IMR-90 (cell line): ENCODE results near the gene UXS1. TPM values are rescaled to one million over a fixed set of nuclear protein-coding genes. Genes with fewer than 3 reads are reported as not detected.

ENCODE experiments used
- ATAC-seq: fragments of 200-7000 bp; cut with Tn5 transposase; 2 replicates; pipeline ENCODE4 v1.9.1; 2020; ENCODE audit warnings: low read depth, mild to moderate bottlenecking, moderate library complexity
- BruUV-seq: library from RNA; stranded (reverse); fragments of 400-500 nt; replicated peaks from 2 replicates; lab custom pipeline; 2021; lab: Mats Ljungman, UMichigan
- CTCF ChIA-PET: fragments of 300-600 bp; formaldehyde crosslinking; extraction: SDS; loops from one replicate; lab custom pipeline; 2021; ENCODE audit warnings: antibody characterized with exemption; lab: Yijun Ruan, JAX
- POLR2A ChIA-PET: fragments of 300-600 bp; sonication (Branson Sonifier 250); formaldehyde crosslinking; loops from one replicate; lab custom pipeline; 2022; ENCODE audit warnings: antibody characterized with exemption; ENCODE audit not compliant: unreplicated experiment; lab: Charles Lee
- DNase-seq: peaks from one replicate; pipeline ENCODE4 v3.0.0; 2013
- H2AFZ ChIP-seq: replicated peaks from 2 replicates; pipeline ENCODE3; 2013; ENCODE audit warnings: low read length, mild to moderate bottlenecking; ENCODE audit not compliant: poor library complexity
- H2AK5ac ChIP-seq: 2 replicates; pipeline ENCODE4 v1.6.1; 2013; ENCODE audit warnings: low read depth, low read length, inconsistent platforms
- H2AK9ac ChIP-seq: replicated peaks from 2 replicates; pipeline ENCODE3; 2013; ENCODE audit warnings: mild to moderate bottlenecking, low read depth, low read length, moderate library complexity; ENCODE audit not compliant: poor library complexity
- H2BK120ac ChIP-seq: 2 replicates; pipeline ENCODE4 v1.6.1; 2013; ENCODE audit warnings: low read depth, low read length, inconsistent platforms
- H2BK15ac ChIP-seq: 3 replicates; pipeline ENCODE4 v1.6.1; 2013; ENCODE audit warnings: low read depth, low read length, inconsistent platforms
- H2BK20ac ChIP-seq: 2 replicates; pipeline ENCODE4 v1.6.1; 2013; ENCODE audit warnings: low read depth, mild to moderate bottlenecking, inconsistent platforms, low read length, moderate library complexity
- H2BK5ac ChIP-seq: 2 replicates; pipeline ENCODE4 v1.6.1; 2013; ENCODE audit warnings: mild to moderate bottlenecking, low read depth, low read length, inconsistent platforms; ENCODE audit not compliant: poor library complexity, severe bottlenecking
- H3K14ac ChIP-seq: replicated peaks from 2 replicates; pipeline ENCODE4 v1.6.1; 2013; ENCODE audit warnings: low read depth, low read length, inconsistent platforms
- H3K18ac ChIP-seq: 2 replicates; pipeline ENCODE4 v1.6.1; 2013; ENCODE audit warnings: low read depth, low read length, control low read depth
- H3K23ac ChIP-seq: 2 replicates; pipeline ENCODE4 v1.6.1; 2013; ENCODE audit warnings: low read depth, low read length, inconsistent platforms
- H3K27ac ChIP-seq: 2 replicates; pipeline ENCODE4 v1.5.1; 2013; ENCODE audit warnings: mild to moderate bottlenecking, control low read depth, low read length; ENCODE audit not compliant: insufficient read depth
- H3K27me3 ChIP-seq: 2 replicates; pipeline ENCODE4 v1.6.1; 2013; ENCODE audit warnings: low read length; ENCODE audit not compliant: control insufficient read depth, insufficient read depth
- H3K36me3 ChIP-seq: 2 replicates; pipeline ENCODE4 v1.6.1; 2013; ENCODE audit warnings: low read length, mixed read lengths; ENCODE audit not compliant: control insufficient read depth, insufficient read depth
- H3K4ac ChIP-seq: 2 replicates; pipeline ENCODE4 v1.6.1; 2013; ENCODE audit warnings: low read depth, low read length, inconsistent platforms
- H3K4me1 ChIP-seq: 2 replicates; pipeline ENCODE4 v1.6.1; 2013; ENCODE audit warnings: low read length, mixed read lengths; ENCODE audit not compliant: control insufficient read depth, insufficient read depth
- H3K4me2 ChIP-seq: 2 replicates; pipeline ENCODE4 v1.6.1; 2013; ENCODE audit warnings: low read depth, mild to moderate bottlenecking, control low read depth, low read length, moderate library complexity
- H3K4me3 ChIP-seq: 2 replicates; pipeline ENCODE4 v1.5.1; 2013; ENCODE audit warnings: low read depth, mild to moderate bottlenecking, control low read depth, low read length, moderate library complexity; ENCODE audit not compliant: insufficient read depth
- H3K56ac ChIP-seq: 2 replicates; pipeline ENCODE4 v1.6.1; 2013; ENCODE audit warnings: low read length, inconsistent platforms; ENCODE audit not compliant: insufficient read depth; ENCODE audit errors: extremely low read depth
- H3K79me1 ChIP-seq, 2 experiments: 2 replicates each; pipeline ENCODE4 v1.6.1; 2013; ENCODE audit warnings: low read length in 2 of 2, inconsistent platforms in 1 of 2, low read depth in 1 of 2
- H3K9ac ChIP-seq: 2 replicates; pipeline ENCODE4 v1.6.1; 2013; ENCODE audit warnings: low read depth, low read length, control low read depth
- H3K9me1 ChIP-seq: 2 replicates; pipeline ENCODE4 v1.6.1; 2013; ENCODE audit warnings: low read length, inconsistent platforms; ENCODE audit not compliant: insufficient read depth
- H3K9me3 ChIP-seq: 2 replicates; pipeline ENCODE4 v1.6.1; 2013; ENCODE audit warnings: low read length; ENCODE audit not compliant: control insufficient read depth, insufficient read depth
- H4K20me1 ChIP-seq: 2 replicates; pipeline ENCODE4 v1.6.1; 2013; ENCODE audit warnings: low read length, inconsistent platforms; ENCODE audit not compliant: insufficient read depth
- H4K5ac ChIP-seq: 2 replicates; pipeline ENCODE4 v1.6.1; 2013; ENCODE audit warnings: mild to moderate bottlenecking, low read depth, low read length, control low read depth
- H4K8ac ChIP-seq, 2 experiments: 2 replicates each; pipeline ENCODE4 v1.6.1; 2013; ENCODE audit warnings: low read depth in 2 of 2, low read length in 2 of 2, control low read depth in 1 of 2, inconsistent platforms in 1 of 2
- H4K91ac ChIP-seq: 2 replicates; pipeline ENCODE4 v1.6.1; 2013; ENCODE audit warnings: low read depth, low read length, inconsistent platforms; ENCODE audit not compliant: insufficient read depth
- BHLHE40 ChIP-seq: fragments of 150-350 bp; IDR thresholded peaks from 2 replicates; pipeline ENCODE4 v1.6.1; 2016; ENCODE audit warnings: mild to moderate bottlenecking, low read depth, low read length
- CEBPB ChIP-seq: IDR thresholded peaks from 2 replicates; pipeline ENCODE4 v1.6.1; 2012; ENCODE audit warnings: low read depth, low read length, improper control_type of control experiment
- CHD1 ChIP-seq: IDR thresholded peaks from 2 replicates; pipeline ENCODE4 v1.6.1; 2012; ENCODE audit warnings: low read depth, low read length, improper control_type of control experiment
- ELK1 ChIP-seq: fragments of 150-350 bp; IDR thresholded peaks from 2 replicates; pipeline ENCODE4 v1.6.1; 2016; ENCODE audit warnings: low read depth, mild to moderate bottlenecking, low read length, moderate library complexity, borderline replicate concordance
- FOS ChIP-seq: fragments of 150-350 bp; IDR thresholded peaks from 2 replicates; pipeline ENCODE4 v1.6.1; 2016; ENCODE audit warnings: low read depth, low read length
- MAFK ChIP-seq: IDR thresholded peaks from 2 replicates; pipeline ENCODE4 v1.6.1; 2012; ENCODE audit warnings: low read depth, low read length, improper control_type of control experiment
- POLR2A ChIP-seq: IDR thresholded peaks from 2 replicates; pipeline ENCODE4 v1.6.1; 2012; ENCODE audit warnings: mild to moderate bottlenecking, low read depth, low read length
- RAD21 ChIP-seq: IDR thresholded peaks from 2 replicates; pipeline ENCODE4 v1.6.1; 2012; ENCODE audit warnings: low read length, improper control_type of control experiment
- SMC3 ChIP-seq: fragments of 150-350 bp; IDR thresholded peaks from 2 replicates; pipeline ENCODE4 v1.6.1; 2016; ENCODE audit warnings: low read depth, mild to moderate bottlenecking, antibody characterized with exemption, low read length, moderate library complexity
- USF2 ChIP-seq: fragments of 150-350 bp; IDR thresholded peaks from 2 replicates; pipeline ENCODE4 v1.6.1; 2017; ENCODE audit warnings: mild to moderate bottlenecking, antibody characterized with exemption, low read length, low read depth
- WGBS, 2 experiments: methylation state at CpG; one replicate each; pipeline versions ENCODE4 v1.1.5 to v1.1.7; 2013; ENCODE audit warnings: missing lambda C conversion rate in 2 of 2; ENCODE audit not compliant: insufficient read length in 1 of 2; ENCODE audit errors: extremely low coverage in 2 of 2; 5-methylcytosine and 5-hydroxymethylcytosine counted together
- dilution Hi-C: fragments of 300-500 bp; cut with HindIII; formaldehyde crosslinking; loops from one replicate; pipeline ENCODE4 v1.14.3; 2018; ENCODE audit warnings: low sequenced_read_pairs; ENCODE audit not compliant: unreplicated experiment
- in situ Hi-C: fragments of 300-500 bp; cut with MboI; formaldehyde crosslinking; loops from 3 replicates; pipeline ENCODE4 v1.14.3; 2019; ENCODE audit warnings: low sequenced_read_pairs, inconsistent platforms, mixed read lengths
- intact Hi-C: fragments of 100-400 bp; cut with micrococcal nuclease; formaldehyde crosslinking; loops from 2 replicates; pipeline ENCODE4 v1.10.0; 2022
- polyA plus RNA-seq, 3 experiments: library from polyadenylated mRNA; depleted of rRNA; stranded (reverse); fragments of >200 nt; gene quantifications; 2 replicates each; pipeline ENCODE4 v1.2.3, GENCODE V29; 2012; ENCODE audit warnings: low replicate concordance in 1 of 3
- total RNA-seq: library from RNA; depleted of rRNA; stranded (reverse); fragments of >200 nt; gene quantifications from 2 replicates; pipeline ENCODE4 v1.2.3, GENCODE V29; 2012

The UXS1 gene
- total and polyA plus RNA-seq, 2 of the 4 experiments (the other 2 are of a cell fraction): 33.7 to 54.3 TPM

GRCh38 chr2:106176446-106177099 is 17.5 kb downstream of the UXS1 start:
- Histone ChIP-seq H2BK120ac (no peak overlapping the region), H3K27ac (no peak overlapping the region), H3K79me1 (peaks cover 6 to 34% of the 10 kb centered on the region in 2 experiments; a peak in 2 of 4 replicates), H4K8ac (no peak overlapping the region), H3K9ac (no peak overlapping the region), H3K9me3 (no peaks in the 10 kb centered on the region), H3K4me3 (no peak overlapping the region), H3K27me3 (no peaks in the 10 kb centered on the region), H3K4me1 (no peaks in the 10 kb centered on the region; the same call in 1 of the 2 replicates), H4K20me1 (peaks cover 20% of the 10 kb centered on the region), H2AK9ac (no peak overlapping the region), H2AK5ac (no peak overlapping the region), H4K5ac (no peak overlapping the region), H3K56ac (no peak overlapping the region), H2BK5ac (no peak overlapping the region), H3K4me2 (no peak overlapping the region), H2BK20ac (no peak overlapping the region), H3K18ac (no peak overlapping the region), H3K4ac (no peak overlapping the region), H4K91ac (no peak overlapping the region), H3K14ac (no peak overlapping the region), H3K9me1 (peaks cover 2% of the 10 kb centered on the region; the same call in 1 of the 2 replicates), H2BK15ac (no peak overlapping the region), H2AFZ (no peak overlapping the region), H3K23ac (no peak overlapping the region), H3K36me3 (no peaks in the 10 kb centered on the region)
- intact Hi-C loops (no loop called here), in situ Hi-C loops (no loop called here), dilution Hi-C loops (no loop called here)
- no TSS peak for BruUV-seq
- ATAC-seq (peak; percentile 53; the same call in 1 of the 2 replicates), DNase-seq (no peak)
- ChIA-PET CTCF (no interaction called here), POLR2A (no interaction called here)
- TF ChIP-seq CHD1 (no peak), MAFK (no peak), FOS (no peak), SMC3 (no peak), BHLHE40 (no peak), USF2 (no peak), ELK1 (no peak), RAD21 (no peak), POLR2A (no peak), CEBPB (no peak)
- 49% methylated on average over 4 of the region's 9 CpGs; no CpG with 5 or more reads in 1 of the 2 experiments for WGBS, 2 experiments
